Neutrophil (primary cell): Measurements from ENCODE around the gene PTPRD.

Source experiments
- H3K27ac ChIP-seq: fragments of 200-600 bp; sonication (generic); 2 replicates; pipeline ENCODE4 v1.5.1; 2016; ENCODE audit warnings: mild to moderate bottlenecking, moderate library complexity
- H3K27me3 ChIP-seq: fragments of 200-600 bp; sonication (generic); 2 replicates; pipeline ENCODE4 v1.6.0; 2016; ENCODE audit warnings: mild to moderate bottlenecking
- H3K36me3 ChIP-seq: fragments of 200-600 bp; sonication (generic); 2 replicates; pipeline ENCODE4 v1.5.1; 2017
- H3K4me1 ChIP-seq, 2 experiments: fragments of 200-600 bp in 1 of 2; sonication (generic) in 1 of 2; 1 replicate in 1 of 2; 2 replicates in 1 of 2; pipeline versions ENCODE4 v1.5.1 to v1.6.1; 2013 to 2016; ENCODE audit warnings: low read depth in 1 of 2, low read length in 1 of 2, mild to moderate bottlenecking in 1 of 2, moderate library complexity in 1 of 2; ENCODE audit not compliant: control insufficient read depth in 1 of 2, insufficient read depth in 1 of 2
- H3K4me3 ChIP-seq, 2 experiments: fragments of 200-600 bp in 1 of 2; sonication (generic) in 1 of 2; 1 replicate in 1 of 2; 2 replicates in 1 of 2; pipeline ENCODE4 v1.5.1; 2013 to 2016; ENCODE audit warnings: low read depth in 1 of 2, low read length in 1 of 2, mild to moderate bottlenecking in 1 of 2, moderate library complexity in 1 of 2
- H3K9me3 ChIP-seq: fragments of 200-600 bp; sonication (generic); 2 replicates; pipeline ENCODE4 v1.5.1; 2016
- TF ChIP-seq, protein P1 (sequence below): fragments of 200-600 bp; sonication (generic); IDR thresholded peaks from 2 replicates; pipeline ENCODE4 v1.5.1; 2016; ENCODE audit warnings: antibody characterized with exemption

Gene PTPRD

DNA sequence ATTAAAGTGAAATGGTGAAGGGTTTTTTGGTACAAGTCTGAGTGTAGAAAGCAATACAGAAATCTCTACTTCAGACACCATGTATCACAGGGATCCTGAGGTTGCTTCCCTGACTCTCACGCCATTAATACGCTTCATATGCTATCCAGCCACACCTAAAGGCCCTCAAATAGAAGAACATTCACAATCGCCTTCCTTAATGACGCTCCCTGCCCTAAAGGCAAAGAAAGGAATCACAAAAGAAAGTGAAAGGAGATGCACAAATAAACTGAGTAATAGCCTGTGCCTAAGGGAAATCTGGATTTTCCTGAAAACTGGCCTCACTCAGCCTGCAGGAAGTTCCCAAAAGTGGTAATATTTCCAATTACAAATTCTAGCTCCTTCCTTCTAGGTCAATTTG is 1810.6 kb downstream of the PTPRD start:
- H3K4me3 ChIP-seq, result no peak overlapping the region
- H3K27ac ChIP-seq, result no peak overlapping the region
- no peaks in the 10 kb centered on the region for H3K27me3 ChIP-seq
- no peaks in the 10 kb centered on the region for H3K9me3 ChIP-seq
- no peaks in the 10 kb centered on the region for H3K4me1 ChIP-seq
- no peaks in the 10 kb centered on the region for H3K36me3 ChIP-seq
- TF ChIP-seq, protein P1, sequence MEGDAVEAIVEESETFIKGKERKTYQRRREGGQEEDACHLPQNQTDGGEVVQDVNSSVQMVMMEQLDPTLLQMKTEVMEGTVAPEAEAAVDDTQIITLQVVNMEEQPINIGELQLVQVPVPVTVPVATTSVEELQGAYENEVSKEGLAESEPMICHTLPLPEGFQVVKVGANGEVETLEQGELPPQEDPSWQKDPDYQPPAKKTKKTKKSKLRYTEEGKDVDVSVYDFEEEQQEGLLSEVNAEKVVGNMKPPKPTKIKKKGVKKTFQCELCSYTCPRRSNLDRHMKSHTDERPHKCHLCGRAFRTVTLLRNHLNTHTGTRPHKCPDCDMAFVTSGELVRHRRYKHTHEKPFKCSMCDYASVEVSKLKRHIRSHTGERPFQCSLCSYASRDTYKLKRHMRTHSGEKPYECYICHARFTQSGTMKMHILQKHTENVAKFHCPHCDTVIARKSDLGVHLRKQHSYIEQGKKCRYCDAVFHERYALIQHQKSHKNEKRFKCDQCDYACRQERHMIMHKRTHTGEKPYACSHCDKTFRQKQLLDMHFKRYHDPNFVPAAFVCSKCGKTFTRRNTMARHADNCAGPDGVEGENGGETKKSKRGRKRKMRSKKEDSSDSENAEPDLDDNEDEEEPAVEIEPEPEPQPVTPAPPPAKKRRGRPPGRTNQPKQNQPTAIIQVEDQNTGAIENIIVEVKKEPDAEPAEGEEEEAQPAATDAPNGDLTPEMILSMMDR, result no peak

DNA sequence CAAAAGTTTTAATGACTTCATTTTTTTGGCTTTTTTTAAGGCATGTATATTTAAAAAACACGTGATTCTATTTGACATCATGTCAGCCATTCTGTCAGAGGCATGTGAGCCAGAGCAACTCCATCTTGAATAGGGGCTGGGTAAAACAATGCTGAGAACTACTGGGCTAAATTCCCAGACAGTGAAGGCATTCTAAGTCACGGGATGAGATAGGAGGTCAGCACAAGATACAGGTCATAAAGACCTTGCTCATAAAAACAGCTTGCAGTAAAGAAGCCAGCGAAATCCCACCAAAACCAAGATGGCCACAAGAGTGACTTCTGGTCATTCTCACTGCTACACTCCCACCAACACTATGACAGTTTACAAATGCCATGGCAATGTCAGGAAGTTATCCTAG is 1812.6 kb downstream of the PTPRD start:
- TF ChIP-seq, protein P1, result no peak
- H3K27ac ChIP-seq, result no peak overlapping the region
- no peaks in the 10 kb centered on the region for H3K36me3 ChIP-seq
- H3K4me3 ChIP-seq, result no peak overlapping the region
- H3K27me3 ChIP-seq, result no peaks in the 10 kb centered on the region
- no peaks in the 10 kb centered on the region for H3K4me1 ChIP-seq
- H3K9me3 ChIP-seq, result no peaks in the 10 kb centered on the region

DNA sequence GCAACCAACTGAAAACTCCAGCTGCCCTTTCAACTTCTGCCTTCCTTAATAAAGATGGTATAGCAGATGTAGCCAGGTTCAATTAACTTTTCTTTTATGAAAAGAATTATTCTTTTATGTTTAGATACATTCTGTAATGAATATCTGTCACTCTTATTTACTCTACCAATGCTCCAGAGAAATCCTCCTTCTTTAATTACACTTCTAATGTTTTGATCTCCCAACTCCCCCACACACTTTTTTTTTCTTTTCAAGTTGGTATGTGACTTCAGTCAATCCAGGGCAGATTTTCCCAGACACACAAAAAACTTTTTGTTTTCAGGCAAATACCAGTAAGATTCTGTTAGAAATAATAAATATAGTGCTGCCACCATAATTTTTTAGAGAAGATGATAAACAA is 1813.2 kb downstream of the PTPRD start:
- TF ChIP-seq, protein P1, result no peak
- H3K27me3 ChIP-seq, result no peaks in the 10 kb centered on the region
- no peak overlapping the region for H3K4me3 ChIP-seq
- H3K9me3 ChIP-seq, result no peaks in the 10 kb centered on the region
- H3K4me1 ChIP-seq, result no peaks in the 10 kb centered on the region
- H3K27ac ChIP-seq, result no peak overlapping the region
- H3K36me3 ChIP-seq, result no peaks in the 10 kb centered on the region

DNA sequence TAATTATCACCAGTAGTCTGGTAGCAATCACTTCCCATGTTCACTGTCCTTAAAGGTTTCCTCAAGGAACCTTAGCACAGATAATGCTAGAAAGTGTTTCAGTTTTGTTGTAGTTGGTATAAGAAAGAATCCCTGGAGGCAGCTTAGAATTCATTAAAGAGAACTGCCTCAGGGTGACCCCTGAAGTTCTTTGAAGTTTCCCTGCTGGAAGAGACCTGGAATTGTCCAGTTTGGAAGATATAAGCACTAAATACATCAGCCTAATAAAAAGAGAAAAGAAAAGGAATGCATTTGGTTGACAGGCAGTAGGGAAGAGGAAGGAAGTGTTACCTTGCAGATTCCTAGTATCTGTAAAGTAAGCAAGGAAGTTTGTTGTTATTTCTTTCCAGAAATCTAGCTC is 1813.6 kb downstream of the PTPRD start:
- Histone ChIP-seq H3K36me3 (no peaks in the 10 kb centered on the region), H3K9me3 (no peaks in the 10 kb centered on the region), H3K4me1 (no peaks in the 10 kb centered on the region), H3K4me3 (no peak overlapping the region), H3K27me3 (no peaks in the 10 kb centered on the region), H3K27ac (no peak overlapping the region)
- TF ChIP-seq, protein P1, result no peak

DNA sequence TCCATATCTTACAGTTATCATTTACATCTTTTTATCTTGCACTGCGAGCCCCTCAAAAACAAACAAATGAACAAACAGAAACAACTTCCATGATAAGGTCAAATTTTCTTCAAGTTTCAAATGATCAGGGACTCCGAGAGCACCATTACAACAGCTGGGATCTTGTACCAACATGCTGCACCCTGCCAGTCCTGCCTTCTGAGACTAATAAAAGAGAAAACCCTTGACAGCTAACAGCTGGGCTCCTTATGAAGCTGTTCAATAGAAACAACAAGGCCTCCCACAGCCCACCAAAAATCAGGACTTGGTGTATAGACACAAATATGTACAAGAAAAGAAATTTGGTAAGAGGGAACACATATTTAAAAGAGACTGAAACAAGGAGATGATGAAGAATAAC is 1828.0 kb downstream of the PTPRD start:
- Histone ChIP-seq H3K36me3 (no peaks in the 10 kb centered on the region), H3K27ac (no peak overlapping the region), H3K4me1 (no peaks in the 10 kb centered on the region), H3K27me3 (no peaks in the 10 kb centered on the region), H3K4me3 (no peak overlapping the region), H3K9me3 (no peaks in the 10 kb centered on the region)
- TF ChIP-seq, protein P1, result no peak

DNA sequence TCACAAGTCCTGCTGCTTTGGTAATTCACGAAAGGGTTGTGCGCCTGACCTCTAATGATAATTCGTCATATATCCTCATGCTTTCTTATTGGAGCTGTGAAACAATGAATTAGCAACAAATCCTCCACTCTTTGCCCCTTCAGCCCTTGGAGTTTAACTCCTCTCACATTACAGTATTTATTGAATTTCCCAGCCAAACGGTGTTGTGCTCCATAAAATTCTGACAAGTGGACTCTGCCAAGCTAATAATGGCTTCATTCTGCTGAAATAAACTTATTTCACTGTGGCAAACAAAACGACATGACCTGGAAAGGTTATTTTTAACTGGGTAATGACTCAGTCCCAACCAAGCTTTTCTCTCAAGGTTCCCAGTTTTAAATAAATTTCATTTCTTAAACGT is 1828.9 kb downstream of the PTPRD start:
- no peaks in the 10 kb centered on the region for H3K4me1 ChIP-seq
- no peaks in the 10 kb centered on the region for H3K36me3 ChIP-seq
- no peak overlapping the region for H3K4me3 ChIP-seq
- TF ChIP-seq, protein P1, result no peak
- H3K27ac ChIP-seq, result no peak overlapping the region
- H3K27me3 ChIP-seq, result no peaks in the 10 kb centered on the region
- H3K9me3 ChIP-seq, result no peaks in the 10 kb centered on the region
